Left lung (tissue), 10 donors: Measurements from ENCODE around the gene PHF3. TPM values are rescaled to one million over a fixed set of nuclear protein-coding genes. Genes with fewer than 3 reads are reported as not detected.

Source experiments
- ATAC-seq: fragments of 200-7000 bp; cut with Tn5 transposase; one replicate; pipeline ENCODE4 v1.9.1; 2020; ENCODE audit warnings: moderate library complexity
- DNase-seq, 4 donors: peaks; one replicate each; pipeline ENCODE4 v3.0.0-alpha.2; 2013 to 2020
- H3K27ac ChIP-seq, 2 donors: fragments of 200-600 bp; sonication (generic) in 1 of 2; one replicate each; pipeline versions ENCODE4 v1.5.0 to v1.8.0; 2020 to 2021
- H3K27me3 ChIP-seq, 2 donors: fragments of 200-600 bp; sonication (generic) in 1 of 2; one replicate each; pipeline versions ENCODE4 v1.5.0 to v1.8.0; 2020 to 2021
- H3K36me3 ChIP-seq, 2 donors: fragments of 200-600 bp; sonication (generic) in 1 of 2; one replicate each; pipeline versions ENCODE4 v1.5.0 to v1.8.0; 2020 to 2021
- H3K4me1 ChIP-seq, 2 donors: fragments of 200-600 bp; one replicate each; pipeline ENCODE4 v1.8.0; 2021
- H3K4me3 ChIP-seq, 2 donors: fragments of 200-600 bp; sonication (generic) in 1 of 2; one replicate each; pipeline versions ENCODE4 v1.5.0 to v1.8.0; 2020 to 2021; ENCODE audit warnings: mild to moderate bottlenecking in 1 of 2
- H3K9me3 ChIP-seq, 2 donors: fragments of 200-600 bp; sonication (generic) in 1 of 2; one replicate each; pipeline versions ENCODE4 v1.5.0 to v1.8.0; 2020 to 2021
- CTCF ChIP-seq, 2 donors: fragments of 200-600 bp; sonication (generic) in 1 of 2; IDR thresholded peaks; one replicate each; pipeline versions ENCODE4 v1.5.0 to v1.8.0; 2021; ENCODE audit warnings: antibody characterized with exemption in 2 of 2
- intact Hi-C, 2 donors: fragments of 100-400 bp; cut with DNase I; formaldehyde crosslinking; loops; one replicate each; pipeline versions ENCODE4 v1.11.2 to v1.14.2; 2022
- polyA plus RNA-seq, 6 donors: library from polyadenylated mRNA; unstranded; fragments of 120-200 nt; gene quantifications; one replicate each; pipeline ENCODE4 v1.2.1, GENCODE V29; 2013; ENCODE audit not compliant: insufficient read length in 6 of 6
- total RNA-seq, 2 donors: library from RNA; stranded (reverse); fragmentation: NEBNext Ultra II Directional; extraction: Animal tissue kit (Norgen Biotek cat#: 25700); gene quantifications; one replicate each; pipeline ENCODE4 v1.2.1, GENCODE V29; 2021
- donor health status: DM: no; HTN: yes; CAD: no.
- donor health status: DM: no; HTN: no; CAD: no.

Gene PHF3
- total and polyA plus RNA-seq, 8 donors = 44.5 to 76.4 (median 66.2) TPM

GRCh38 chr6:63690221-63690620, 54.6 kb downstream of the PHF3 start:
- H3K4me1 ChIP-seq = peaks cover 0 to 22% of the 10 kb centered on the region in 2 donors
- no peaks in the 10 kb centered on the region for H3K27me3 ChIP-seq
- peaks cover 0 to 11% of the 10 kb centered on the region in 2 donors for H3K36me3 ChIP-seq
- DNase-seq (no peak), ATAC-seq (no peak)
- H3K4me3 ChIP-seq = no peak overlapping the region
- no peaks in the 10 kb centered on the region for H3K9me3 ChIP-seq
- intact Hi-C loops = no loop called here
- no peak for TF ChIP-seq CTCF (IDR thresholded peaks at IDR 0.05)
- no peak overlapping the region for H3K27ac ChIP-seq

- ATAC-seq (no peak), DNase-seq (no peak)
- no peak for TF ChIP-seq CTCF (IDR thresholded peaks at IDR 0.05)
- intact Hi-C loops = no loop called here
- no peaks in the 10 kb centered on the region for H3K4me1 ChIP-seq
- H3K36me3 ChIP-seq = peaks cover 0 to 89% of the 10 kb centered on the region in 2 donors
- H3K27me3 ChIP-seq = no peaks in the 10 kb centered on the region
- no peak overlapping the region for H3K4me3 ChIP-seq
- no peaks in the 10 kb centered on the region for H3K9me3 ChIP-seq
- no peak overlapping the region for H3K27ac ChIP-seq
Observed at GRCh38 chr6:63705707-63706106, 70.1 kb downstream of the PHF3 start.

DNA sequence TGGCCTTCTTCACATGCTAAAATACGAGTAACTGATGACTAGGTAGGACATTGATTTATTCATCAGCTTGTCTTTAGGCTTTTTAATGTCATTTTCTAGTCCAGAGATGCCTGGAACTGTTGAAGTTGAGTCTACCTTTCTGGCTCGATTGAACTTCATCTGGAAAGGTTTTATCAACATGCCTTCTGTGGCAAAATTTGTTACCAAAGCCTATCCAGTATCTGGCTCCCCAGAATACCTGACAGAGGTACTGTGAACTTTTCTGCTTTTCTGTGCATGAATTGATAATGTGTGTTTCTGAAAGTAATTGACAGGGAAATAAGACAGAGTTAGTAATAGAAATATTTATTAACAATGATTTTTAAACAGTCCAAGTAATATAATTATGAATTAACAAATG, 71.0 kb downstream of the PHF3 start:
- Histone ChIP-seq H3K27ac (no peak overlapping the region), H3K36me3 (peaks cover 0 to 90% of the 10 kb centered on the region in 2 donors), H3K27me3 (no peaks in the 10 kb centered on the region), H3K4me1 (no peaks in the 10 kb centered on the region), H3K4me3 (no peak overlapping the region), H3K9me3 (no peaks in the 10 kb centered on the region)
- ATAC-seq (no peak), DNase-seq (no peak)
- intact Hi-C loops = no loop called here
- no peak for TF ChIP-seq CTCF (IDR thresholded peaks at IDR 0.05)

DNA sequence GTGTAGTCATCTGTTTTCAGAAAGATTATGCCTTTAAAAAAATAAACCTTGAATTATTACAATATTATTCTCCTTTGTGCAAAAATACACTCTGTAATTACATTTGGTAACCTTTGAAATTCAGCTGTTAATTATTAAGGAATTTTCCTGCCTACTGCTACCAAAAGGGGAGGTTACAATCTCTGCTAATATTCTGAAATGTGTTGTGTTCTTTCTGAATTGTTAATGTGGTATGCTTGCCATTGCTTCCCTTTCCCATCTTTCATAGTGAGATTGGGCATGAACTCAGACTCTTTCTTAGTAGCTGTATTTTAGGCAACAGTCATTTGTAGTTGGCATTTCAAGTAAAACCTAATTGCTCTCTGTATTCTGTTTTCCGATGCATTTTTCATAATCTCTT, 73.0 kb downstream of the PHF3 start:
- Histone ChIP-seq H3K27me3 (no peaks in the 10 kb centered on the region), H3K4me1 (no peaks in the 10 kb centered on the region), H3K36me3 (peaks cover 0 to 89% of the 10 kb centered on the region in 2 donors), H3K9me3 (no peaks in the 10 kb centered on the region), H3K27ac (no peak overlapping the region), H3K4me3 (no peak overlapping the region)
- no peak for TF ChIP-seq CTCF (IDR thresholded peaks at IDR 0.05)
- ATAC-seq (no peak), DNase-seq (no peak)
- intact Hi-C loops = no loop called here

DNA sequence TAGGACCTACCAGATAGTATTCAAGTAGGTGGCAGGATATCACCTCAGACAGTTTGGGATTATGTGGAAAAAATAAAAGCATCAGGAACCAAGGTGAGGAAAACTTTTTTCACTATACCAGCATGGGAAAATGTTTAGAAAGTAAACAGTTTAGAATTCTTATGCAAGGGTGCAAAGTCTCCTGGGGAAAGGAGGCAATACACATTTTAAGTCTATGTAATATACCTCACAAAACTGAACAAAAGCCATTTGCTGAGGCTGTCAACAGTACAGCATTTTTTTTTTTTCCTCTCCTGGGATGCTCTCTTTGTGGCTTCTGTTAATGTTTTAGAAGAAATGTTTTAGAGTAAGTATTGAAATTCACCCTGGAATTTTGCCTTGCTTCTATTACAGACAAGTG, 73.5 kb downstream of the PHF3 start:
- Histone ChIP-seq H3K4me1 (no peaks in the 10 kb centered on the region), H3K27ac (no peak overlapping the region), H3K4me3 (no peak overlapping the region), H3K36me3 (peaks cover 0 to 84% of the 10 kb centered on the region in 2 donors), H3K27me3 (no peaks in the 10 kb centered on the region), H3K9me3 (no peaks in the 10 kb centered on the region)
- no peak for ATAC-seq
- no peak for DNase-seq
- no peak for TF ChIP-seq CTCF (IDR thresholded peaks at IDR 0.05)
- intact Hi-C loops = no loop called here
